CD14-positive monocyte (primary cell): ENCODE measurements around the gene PCNA. TPM values are rescaled to one million over a fixed set of nuclear protein-coding genes. Genes with fewer than 3 reads are reported as not detected.
A peak's percentile ranks its signal among the peaks of the same experiment; 100 is the strongest.

Source experiments
- DNase-seq, 3 donors: peaks; one replicate each; pipeline ENCODE4 v3.0.0-alpha.2; 2011 to 2022
- H2AFZ ChIP-seq: 2 replicates; pipeline ENCODE4 v1.6.0; 2012; ENCODE audit warnings: mild to moderate bottlenecking, low read depth, low read length, inconsistent platforms; ENCODE audit not compliant: insufficient read depth, poor library complexity, severe bottlenecking
- H3K27ac ChIP-seq, 2 donors: 1 replicate in 1 of 2; 2 replicates in 1 of 2; pipeline ENCODE4 v1.5.1; 2012 to 2013; ENCODE audit warnings: low read length in 2 of 2, control low read depth in 1 of 2, inconsistent platforms in 1 of 2, low read depth in 1 of 2, mild to moderate bottlenecking in 1 of 2
- H3K27me3 ChIP-seq, 2 donors: one replicate each; pipeline versions ENCODE4 v1.6.0 to v1.6.1; 2011 to 2013; ENCODE audit warnings: low read length in 2 of 2; ENCODE audit not compliant: control insufficient read depth in 2 of 2, insufficient read depth in 2 of 2
- H3K36me3 ChIP-seq, 2 donors: replicated peaks in 1 of 2; 1 replicate in 1 of 2; 2 replicates in 1 of 2; pipeline versions ENCODE4 v1.5.1 to v1.6.1; 2012 to 2013; ENCODE audit warnings: low read length in 2 of 2, control low read depth in 1 of 2, inconsistent platforms in 1 of 2, mild to moderate bottlenecking in 1 of 2; ENCODE audit not compliant: insufficient read depth in 2 of 2, control insufficient read depth in 1 of 2
- H3K4me1 ChIP-seq, 2 donors: 1 replicate in 1 of 2; 2 replicates in 1 of 2; pipeline versions ENCODE4 v1.5.1 to v1.6.1; 2012 to 2013; ENCODE audit warnings: low read length in 2 of 2, control low read depth in 1 of 2, inconsistent platforms in 1 of 2, mild to moderate bottlenecking in 1 of 2, moderate library complexity in 1 of 2; ENCODE audit not compliant: insufficient read depth in 2 of 2, control insufficient read depth in 1 of 2
- H3K4me2 ChIP-seq: replicated peaks from 2 replicates; pipeline ENCODE3; 2012; ENCODE audit warnings: low read length, moderate library complexity, mild to moderate bottlenecking; ENCODE audit not compliant: poor library complexity, severe bottlenecking; ENCODE audit errors: extremely low read depth
- H3K4me3 ChIP-seq, 3 experiments: fragments of 200-600 bp in 1 of 3; sonication (generic) in 1 of 3; replicated peaks in 1 of 3; 1 replicate in 2 of 3; 2 replicates in 1 of 3; pipeline ENCODE4 v1.5.1; 2011 to 2013; ENCODE audit warnings: low read length in 3 of 3, mild to moderate bottlenecking in 3 of 3, control low read depth in 2 of 3, low read depth in 2 of 3, inconsistent platforms in 1 of 3, moderate library complexity in 1 of 3
- H3K79me2 ChIP-seq: 2 replicates; pipeline ENCODE4 v1.6.0; 2012; ENCODE audit warnings: mild to moderate bottlenecking, control low read depth, inconsistent platforms, low read length, moderate library complexity; ENCODE audit not compliant: insufficient read depth
- H3K9ac ChIP-seq: 2 replicates; pipeline ENCODE4 v1.6.0; 2017; ENCODE audit warnings: low read length, mild to moderate bottlenecking; ENCODE audit not compliant: insufficient read depth, poor library complexity, severe bottlenecking
- H3K9me3 ChIP-seq, 2 donors: replicated peaks in 1 of 2; 1 replicate in 1 of 2; 2 replicates in 1 of 2; pipeline versions ENCODE4 v1.5.1 to v1.6.1; 2012 to 2013; ENCODE audit warnings: low read length in 2 of 2, control low read depth in 1 of 2; ENCODE audit not compliant: control insufficient read depth in 1 of 2, insufficient read depth in 1 of 2
- H4K20me1 ChIP-seq: 2 replicates; pipeline ENCODE4 v1.6.0; 2012; ENCODE audit warnings: mild to moderate bottlenecking, low read length, control low read depth, moderate library complexity; ENCODE audit not compliant: insufficient read depth
- H3K27ac Mint-ChIP-seq, 7 donors: one replicate each; pipeline ENCODE4 v1.8.0; 2020; ENCODE audit warnings: mild to moderate bottlenecking in 7 of 7, mixed read lengths in 7 of 7, moderate library complexity in 6 of 7, inconsistent platforms in 2 of 7
- H3K27me3 Mint-ChIP-seq, 3 donors: one replicate each; pipeline ENCODE4 v1.8.0; 2021 to 2022; ENCODE audit warnings: low read depth in 3 of 3, mild to moderate bottlenecking in 3 of 3, mixed read lengths in 3 of 3, moderate library complexity in 3 of 3, inconsistent platforms in 1 of 3
- H3K36me3 Mint-ChIP-seq, 2 donors: one replicate each; pipeline ENCODE4 v1.8.0; 2020; ENCODE audit warnings: mixed read lengths in 2 of 2, inconsistent platforms in 1 of 2, mild to moderate bottlenecking in 1 of 2
- H3K4me1 Mint-ChIP-seq: one replicate; pipeline ENCODE4 v1.8.0; 2020; ENCODE audit warnings: mild to moderate bottlenecking, mixed read lengths
- H3K4me3 Mint-ChIP-seq, 2 donors: one replicate each; pipeline ENCODE4 v1.8.0; 2020; ENCODE audit warnings: mild to moderate bottlenecking in 2 of 2, mixed read lengths in 2 of 2, moderate library complexity in 1 of 2
- H3K9me3 Mint-ChIP-seq, 7 donors: one replicate each; pipeline ENCODE4 v1.8.0; 2020 to 2022; ENCODE audit warnings: mixed read lengths in 7 of 7, mild to moderate bottlenecking in 6 of 7, moderate library complexity in 6 of 7, inconsistent platforms in 2 of 7
- CTCF ChIP-seq: fragments of 200-600 bp; IDR thresholded peaks from one replicate; pipeline ENCODE4 v1.8.0; 2022; ENCODE audit warnings: antibody characterized with exemption, mild to moderate bottlenecking
- WGBS: methylation state at CpG from one replicate; pipeline ENCODE4 v1.1.5; 2013; ENCODE audit warnings: missing lambda C conversion rate; ENCODE audit not compliant: insufficient coverage; 5-methylcytosine and 5-hydroxymethylcytosine counted together
- intact Hi-C, 2 donors: fragments of 100-400 bp; cut with micrococcal nuclease; formaldehyde crosslinking; loops; one replicate each; pipeline versions ENCODE4 v1.15.0 to v1.15.1; 2023
- polyA plus RNA-seq, 3 donors: library from polyadenylated mRNA; depleted of rRNA in 1 of 3; unstranded in 2 of 3; stranded (reverse) in 1 of 3; fragments of 300-500 nt in 2 of 3; fragments of >200 nt in 1 of 3; fragmentation: Illumina TruSeq in 2 of 3; gene quantifications; 1 replicate in 2 of 3; 2 replicates in 1 of 3; pipeline ENCODE4 v1.2.3, GENCODE V29; 2012 to 2021

PCNA gene
- polyA plus RNA-seq, 3 donors: 27.9 to 35.0 (median 30.8) TPM

DNA sequence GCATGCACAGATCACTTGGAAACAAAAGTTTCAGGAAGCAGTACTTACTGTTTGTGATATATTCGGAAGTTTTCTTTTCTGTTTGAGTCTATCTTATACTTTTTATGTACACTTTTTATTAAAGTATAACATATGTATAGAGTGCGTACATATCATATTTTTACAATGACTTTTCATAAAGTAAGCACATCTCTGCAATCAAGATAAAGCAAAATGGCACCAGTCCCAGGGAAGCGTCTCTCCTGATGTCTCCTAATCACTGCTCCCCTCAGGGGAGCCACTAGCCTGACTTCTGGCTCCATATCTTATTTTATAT, 33.4 kb upstream of the PCNA start:
- 100% methylated on average over 1 of the region's 3 CpGs for WGBS
- no peak for DNase-seq
- H3K9me3 ChIP-seq: no peaks in the 10 kb centered on the region
- no peak overlapping the region for H2AFZ ChIP-seq
- H3K4me2 ChIP-seq: no peak overlapping the region
- Mint-ChIP-seq H3K4me1 (peaks cover 38% of the 10 kb centered on the region), H3K27me3 (peaks cover 0 to 2% (median 0%) of the 10 kb centered on the region in 3 donors), H3K36me3 (peaks cover 10 to 40% of the 10 kb centered on the region in 2 donors), H3K4me3 (no peak overlapping the region), H3K9me3 (peaks cover 0 to under 1% (median 0%) of the 10 kb centered on the region in 7 donors), H3K27ac (peak overlapping the region in 2 of 7 donors; percentile 6 to 13)
- H3K27ac ChIP-seq: peak overlapping the region in 1 of 2 donors; percentile 58
- peaks cover 69% of the 10 kb centered on the region for H4K20me1 ChIP-seq
- no peak overlapping the region for H3K4me3 ChIP-seq
- H3K79me2 ChIP-seq: peaks cover 100% of the 10 kb centered on the region
- peaks cover 4 to 10% of the 10 kb centered on the region in 2 donors for H3K36me3 ChIP-seq
- H3K27me3 ChIP-seq: no peaks in the 10 kb centered on the region
- H3K4me1 ChIP-seq: peaks cover 11 to 36% of the 10 kb centered on the region in 2 donors
- TF ChIP-seq CTCF: no peak
- no peak overlapping the region for H3K9ac ChIP-seq
- intact Hi-C loops: no loop called here

DNA sequence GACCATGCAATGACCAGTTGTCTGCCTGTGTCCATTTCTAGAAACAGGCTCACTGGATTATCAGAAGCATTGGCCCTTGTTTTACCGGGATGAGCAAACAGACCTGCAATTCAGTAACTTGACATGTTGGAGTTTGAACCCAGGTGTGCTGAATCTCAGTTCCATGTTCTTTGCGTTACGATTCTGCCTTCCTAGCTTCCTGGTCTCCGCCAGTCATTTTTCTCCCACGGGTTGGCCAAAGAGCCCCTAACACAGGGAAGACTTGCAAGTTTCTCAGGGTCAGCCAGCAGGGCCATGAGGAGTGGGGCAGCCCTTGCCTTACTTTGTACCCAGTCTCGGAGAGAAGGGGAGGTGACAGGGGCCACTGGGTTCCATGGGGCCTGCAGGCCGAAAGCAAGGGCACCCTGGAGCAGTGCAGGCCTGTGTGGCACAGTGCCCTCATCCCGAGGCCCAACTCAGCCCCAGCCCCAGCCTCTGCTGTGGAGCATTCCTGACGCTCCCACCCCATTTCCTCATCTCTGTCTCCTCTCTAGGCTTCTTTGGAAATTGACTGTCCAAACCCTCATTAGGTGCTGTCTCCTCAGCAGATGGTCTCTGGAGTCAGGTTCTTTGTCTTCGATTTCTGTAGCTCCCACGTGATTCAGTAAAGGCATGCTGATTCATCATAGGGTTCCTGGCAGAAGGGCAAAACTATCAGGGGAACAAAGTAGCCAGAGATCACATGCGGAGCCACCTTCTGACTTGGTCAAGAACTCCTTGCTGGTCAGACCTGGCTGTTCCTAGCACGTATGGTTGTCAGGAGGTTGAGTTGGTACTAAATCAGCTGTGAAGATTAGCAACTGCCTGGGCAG, 30.7 kb upstream of the PCNA start:
- Mint-ChIP-seq H3K27ac (peak overlapping the region in 5 of 7 donors; percentile 51 to 86 (median 70)), H3K36me3 (peaks cover 11 to 43% of the 10 kb centered on the region in 2 donors), H3K4me3 (no peak overlapping the region), H3K9me3 (no peaks in the 10 kb centered on the region), H3K27me3 (peaks cover 0 to 2% (median 0%) of the 10 kb centered on the region in 3 donors), H3K4me1 (peaks cover 47% of the 10 kb centered on the region)
- DNase-seq: no peak
- WGBS: 84% methylated on average over 13 of the region's 13 CpGs
- Histone ChIP-seq H3K9ac (no peak overlapping the region), H3K27me3 (no peaks in the 10 kb centered on the region), H3K36me3 (peaks cover 4 to 10% of the 10 kb centered on the region in 2 donors), H2AFZ (no peak overlapping the region), H3K4me3 (no peak overlapping the region), H3K9me3 (no peaks in the 10 kb centered on the region), H3K4me2 (no peak overlapping the region), H3K4me1 (peaks cover 38 to 52% of the 10 kb centered on the region in 2 donors), H3K79me2 (peaks cover 100% of the 10 kb centered on the region), H4K20me1 (peaks cover 58% of the 10 kb centered on the region), H3K27ac (peak overlapping the region; percentile 4 to 36)
- TF ChIP-seq CTCF: no peak
- intact Hi-C loops: no loop called here
